Neuronal stem cell (in vitro differentiated cells): ENCODE measurements around the gene C12orf42.

Source experiments
- DNase-seq: peaks from one replicate; pipeline ENCODE4 v3.0.0-alpha.2; 2013; ENCODE audit warnings: low spot score
- H2AFZ ChIP-seq: one replicate; pipeline ENCODE4 v1.6.1; 2013; ENCODE audit warnings: mild to moderate bottlenecking, low read length, inconsistent platforms
- H2AK5ac ChIP-seq: 2 replicates; pipeline ENCODE4 v1.6.1; 2013; ENCODE audit warnings: low read depth, mild to moderate bottlenecking, inconsistent platforms, low read length, moderate library complexity, mixed read lengths
- H2BK120ac ChIP-seq: 2 replicates; pipeline ENCODE4 v1.6.1; 2013; ENCODE audit warnings: low read depth, mild to moderate bottlenecking, inconsistent platforms, low read length, moderate library complexity, mixed read lengths
- H2BK12ac ChIP-seq: one replicate; pipeline ENCODE4 v1.6.1; 2013; ENCODE audit warnings: low read length, inconsistent platforms
- H2BK15ac ChIP-seq: 2 replicates; pipeline ENCODE4 v1.6.1; 2013; ENCODE audit warnings: mild to moderate bottlenecking, low read length, inconsistent platforms, mixed read lengths
- H2BK5ac ChIP-seq: one replicate; pipeline ENCODE4 v1.6.1; 2013; ENCODE audit warnings: inconsistent platforms, mild to moderate bottlenecking, low read length, moderate library complexity
- H3K14ac ChIP-seq: one replicate; pipeline ENCODE4 v1.6.1; 2013; ENCODE audit warnings: low read length, inconsistent platforms
- H3K18ac ChIP-seq: 2 replicates; pipeline ENCODE4 v1.6.1; 2013; ENCODE audit warnings: low read length, inconsistent platforms
- H3K23ac ChIP-seq: 2 replicates; pipeline ENCODE4 v1.6.1; 2013; ENCODE audit warnings: low read depth, mild to moderate bottlenecking, mixed read lengths, low read length, inconsistent platforms; ENCODE audit not compliant: poor library complexity
- H3K27ac ChIP-seq: replicated peaks from 3 replicates; pipeline ENCODE4 v1.5.1; 2013; ENCODE audit warnings: low read length, inconsistent platforms
- H3K27me3 ChIP-seq, 3 experiments: 2 replicates each; pipeline ENCODE4 v1.6.1; 2013; ENCODE audit warnings: low read length in 3 of 3, mild to moderate bottlenecking in 2 of 3, inconsistent platforms in 1 of 3, low read depth in 1 of 3, mixed read lengths in 1 of 3, moderate library complexity in 1 of 3; ENCODE audit not compliant: control insufficient read depth in 3 of 3, insufficient read depth in 3 of 3
- H3K36me3 ChIP-seq, 2 donors: replicated peaks in 1 of 2; 2 replicates each; pipeline ENCODE4 v1.6.1; 2013; ENCODE audit warnings: low read length in 2 of 2; ENCODE audit not compliant: control insufficient read depth in 2 of 2, insufficient read depth in 2 of 2
- H3K4ac ChIP-seq: 2 replicates; pipeline ENCODE4 v1.6.1; 2013; ENCODE audit warnings: inconsistent platforms, mild to moderate bottlenecking, low read length, moderate library complexity
- H3K4me1 ChIP-seq, 2 donors: 1 replicate in 1 of 2; 2 replicates in 1 of 2; pipeline ENCODE4 v1.6.1; 2013; ENCODE audit warnings: low read length in 2 of 2, low read depth in 1 of 2; ENCODE audit not compliant: control insufficient read depth in 2 of 2, insufficient read depth in 1 of 2
- H3K4me2 ChIP-seq: one replicate; pipeline ENCODE4 v1.6.1; 2013; ENCODE audit warnings: mild to moderate bottlenecking, low read length, inconsistent platforms; ENCODE audit not compliant: insufficient read depth, poor library complexity, severe bottlenecking
- H3K4me3 ChIP-seq, 2 donors: 2 replicates each; pipeline ENCODE4 v1.5.1; 2013; ENCODE audit warnings: low read length in 2 of 2, mild to moderate bottlenecking in 2 of 2, inconsistent platforms in 1 of 2, moderate library complexity in 1 of 2
- H3K79me1 ChIP-seq: one replicate; pipeline ENCODE4 v1.6.1; 2013; ENCODE audit warnings: low read depth, mild to moderate bottlenecking, inconsistent platforms, low read length, moderate library complexity
- H3K9ac ChIP-seq: one replicate; pipeline ENCODE4 v1.6.1; 2013; ENCODE audit warnings: mild to moderate bottlenecking, low read depth, low read length, inconsistent platforms; ENCODE audit not compliant: poor library complexity
- H3K9me3 ChIP-seq, 2 donors: replicated peaks in 1 of 2; 2 replicates each; pipeline versions ENCODE3 to v1.6.1; 2013; ENCODE audit warnings: low read length in 2 of 2, mild to moderate bottlenecking in 2 of 2, inconsistent platforms in 1 of 2, low read depth in 1 of 2, mixed read lengths in 1 of 2, moderate library complexity in 1 of 2; ENCODE audit not compliant: control insufficient read depth in 2 of 2, insufficient read depth in 1 of 2
- H4K8ac ChIP-seq: one replicate; pipeline ENCODE4 v1.6.1; 2013; ENCODE audit warnings: low read depth, mild to moderate bottlenecking, inconsistent platforms, low read length, moderate library complexity
- H4K91ac ChIP-seq: one replicate; pipeline ENCODE4 v1.6.1; 2013; ENCODE audit warnings: low read length, low read depth, mild to moderate bottlenecking, inconsistent platforms; ENCODE audit not compliant: poor library complexity
- WGBS, 2 donors: extraction: QIAGEN DNeasy Blood & Tissue Kit; methylation state at CpG; one replicate each; pipeline ENCODE4 v1.1.7; 2013; ENCODE audit warnings: missing lambda C conversion rate in 2 of 2, mixed read lengths in 1 of 2; ENCODE audit not compliant: insufficient read length in 2 of 2, insufficient replicate concordance in 1 of 2; ENCODE audit errors: extremely low coverage in 2 of 2; 5-methylcytosine and 5-hydroxymethylcytosine counted together

Gene C12orf42

DNA sequence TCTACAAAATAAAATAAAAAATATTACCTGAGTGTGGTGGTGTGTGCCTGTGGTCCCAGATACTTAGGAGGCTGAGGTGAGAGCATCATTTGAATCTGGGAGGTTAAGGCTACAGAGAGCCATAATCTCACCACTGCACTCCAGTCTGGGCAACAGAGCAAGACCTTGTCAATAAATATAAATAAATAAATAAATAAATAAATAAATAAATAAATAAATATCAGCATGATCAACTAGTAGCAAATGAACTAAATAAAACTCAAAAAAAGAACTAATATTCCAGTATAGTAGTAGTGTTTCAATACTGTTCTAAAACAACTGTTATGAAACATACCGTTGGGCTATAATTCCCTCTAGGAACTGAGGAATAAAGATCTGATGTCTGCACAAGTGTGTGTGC lies 74.4 kb downstream of the C12orf42 start:
- H3K4me3 ChIP-seq = no peak overlapping the region
- no peak overlapping the region for H2AK5ac ChIP-seq
- H3K4me1 ChIP-seq = peaks cover 3 to 8% of the 10 kb centered on the region in 2 donors
- H3K18ac ChIP-seq = no peak overlapping the region
- no peak overlapping the region for H2BK120ac ChIP-seq
- H3K36me3 ChIP-seq = no peaks in the 10 kb centered on the region
- no peak overlapping the region for H2BK12ac ChIP-seq
- H4K91ac ChIP-seq = no peak overlapping the region
- H4K8ac ChIP-seq = no peak overlapping the region
- H3K4me2 ChIP-seq = no peak overlapping the region
- WGBS, 2 donors = no CpG with 5 or more reads among the region's 1 CpG
- H2AFZ ChIP-seq = no peak overlapping the region
- H3K14ac ChIP-seq = no peak overlapping the region
- H3K9me3 ChIP-seq = no peaks in the 10 kb centered on the region
- no peak overlapping the region for H3K4ac ChIP-seq
- no peak overlapping the region for H2BK15ac ChIP-seq
- H3K9ac ChIP-seq = no peak overlapping the region
- H3K27me3 ChIP-seq = peaks cover 0 to 65% (median 0%) of the 10 kb centered on the region in 3 experiments
- no peak overlapping the region for H2BK5ac ChIP-seq
- no peak overlapping the region for H3K27ac ChIP-seq
- no peak for DNase-seq
- no peaks in the 10 kb centered on the region for H3K79me1 ChIP-seq
- no peak overlapping the region for H3K23ac ChIP-seq

- H3K4ac ChIP-seq = no peak overlapping the region
- no peak overlapping the region for H3K4me2 ChIP-seq
- no peak overlapping the region for H2BK15ac ChIP-seq
- H3K14ac ChIP-seq = no peak overlapping the region
- H3K23ac ChIP-seq = no peak overlapping the region
- H2BK120ac ChIP-seq = no peak overlapping the region
- peaks cover 0 to 2% of the 10 kb centered on the region in 2 donors for H3K9me3 ChIP-seq
- H3K4me1 ChIP-seq = no peaks in the 10 kb centered on the region
- H4K8ac ChIP-seq = no peak overlapping the region
- DNase-seq = no peak
- H4K91ac ChIP-seq = no peak overlapping the region
- no peak overlapping the region for H3K9ac ChIP-seq
- H3K79me1 ChIP-seq = no peaks in the 10 kb centered on the region
- H3K4me3 ChIP-seq = no peak overlapping the region
- no peak overlapping the region for H2AFZ ChIP-seq
- no peaks in the 10 kb centered on the region for H3K36me3 ChIP-seq
- no peak overlapping the region for H3K27ac ChIP-seq
- H2BK5ac ChIP-seq = no peak overlapping the region
- H3K27me3 ChIP-seq = peaks cover 0 to 52% (median 0%) of the 10 kb centered on the region in 3 experiments
- no peak overlapping the region for H3K18ac ChIP-seq
- WGBS, 2 donors = no CpG with 5 or more reads among the region's 2 CpGs
- H2BK12ac ChIP-seq = no peak overlapping the region
- no peak overlapping the region for H2AK5ac ChIP-seq
Measured at GRCh38 chr12:103415681-103416080, 80.1 kb downstream of the C12orf42 start.

DNA sequence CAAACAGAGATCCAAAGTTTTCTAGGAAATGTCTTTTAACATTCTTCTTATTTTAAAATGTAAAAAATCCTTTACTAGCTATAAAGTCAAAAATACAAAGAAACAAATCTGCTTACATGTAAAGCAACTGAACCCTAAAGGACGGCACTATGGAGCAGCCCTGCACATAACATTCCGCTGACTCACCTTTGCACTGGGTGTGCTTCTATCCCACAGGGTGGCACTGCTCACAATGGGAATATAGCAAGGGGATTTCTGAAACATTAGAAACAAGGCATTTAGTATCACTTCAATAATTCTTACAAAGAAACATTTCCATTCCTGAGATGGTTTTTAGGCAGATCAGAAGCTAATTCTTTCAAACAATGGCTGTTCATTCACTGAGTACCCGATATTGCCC lies 94.3 kb downstream of the C12orf42 start:
- Histone ChIP-seq H3K79me1 (no peaks in the 10 kb centered on the region), H2BK5ac (no peak overlapping the region), H3K9ac (no peak overlapping the region)

DNA sequence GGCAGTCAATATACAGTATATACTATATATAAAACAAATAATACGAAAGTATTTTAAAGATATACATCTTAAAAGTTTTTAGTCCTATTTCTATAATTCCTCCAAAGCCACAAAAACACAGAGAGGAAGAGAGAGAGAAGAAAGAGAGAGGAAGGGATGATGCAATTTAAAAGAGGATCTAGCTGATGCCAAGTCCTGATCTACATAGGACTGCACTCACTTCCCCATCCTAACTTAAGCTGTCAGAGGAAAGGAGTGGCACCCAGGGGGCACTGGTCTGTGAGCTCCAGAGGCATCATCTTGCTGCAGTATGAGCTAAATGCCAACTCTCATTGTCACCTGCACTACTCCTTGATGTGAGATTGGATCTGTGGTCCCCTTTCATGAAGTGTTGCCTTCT lies 95.8 kb downstream of the C12orf42 start:
- Histone ChIP-seq H4K91ac (no peak overlapping the region), H3K4me2 (no peak overlapping the region), H2BK5ac (no peak overlapping the region), H3K4ac (no peak overlapping the region), H3K4me3 (no peak overlapping the region), H3K27me3 (no peaks in the 10 kb centered on the region), H2BK12ac (no peak overlapping the region), H3K27ac (no peak overlapping the region), H3K4me1 (peaks cover 0 to 3% of the 10 kb centered on the region in 2 donors), H3K79me1 (no peaks in the 10 kb centered on the region), H3K9ac (no peak overlapping the region), H3K14ac (no peak overlapping the region), H2BK120ac (no peak overlapping the region), H3K36me3 (no peaks in the 10 kb centered on the region), H2AFZ (no peak overlapping the region), H3K23ac (no peak overlapping the region), H3K9me3 (peaks cover 0 to 3% of the 10 kb centered on the region in 2 donors), H2BK15ac (no peak overlapping the region), H2AK5ac (no peak overlapping the region), H4K8ac (no peak overlapping the region), H3K18ac (no peak overlapping the region)
- no CpG with 5 or more reads among the region's 1 CpG for WGBS, 2 donors
- no peak for DNase-seq

More for the DNA sequence above, 94.3 kb downstream of the C12orf42 start:
- no peak overlapping the region for H3K4ac ChIP-seq
- H3K23ac ChIP-seq = no peak overlapping the region
- no peak overlapping the region for H3K27ac ChIP-seq
- H3K4me3 ChIP-seq = no peak overlapping the region
- no peak overlapping the region for H3K4me2 ChIP-seq
- no peak overlapping the region for H2BK12ac ChIP-seq
- peaks cover 0 to 5% of the 10 kb centered on the region in 2 donors for H3K4me1 ChIP-seq
- WGBS, 2 donors = no CpG with 5 or more reads among the region's 3 CpGs
- no peak overlapping the region for H4K91ac ChIP-seq
- no peak for DNase-seq
- no peak overlapping the region for H2AFZ ChIP-seq
- no peak overlapping the region for H3K14ac ChIP-seq
- peaks cover 0 to 3% of the 10 kb centered on the region in 2 donors for H3K9me3 ChIP-seq
- no peaks in the 10 kb centered on the region for H3K36me3 ChIP-seq
- peaks cover 0 to 3% (median 0%) of the 10 kb centered on the region in 3 experiments for H3K27me3 ChIP-seq
- H2BK15ac ChIP-seq = no peak overlapping the region
- H2BK120ac ChIP-seq = no peak overlapping the region
- H2AK5ac ChIP-seq = no peak overlapping the region
- no peak overlapping the region for H4K8ac ChIP-seq
- H3K18ac ChIP-seq = no peak overlapping the region
